H9 (cell line): Measurements from ENCODE around the gene MILR1. TPM values are rescaled to one million over a fixed set of nuclear protein-coding genes. Genes with fewer than 3 reads are reported as not detected.

Experiments
- DNase-seq: peaks from one replicate; pipeline ENCODE4 v3.0.0-alpha.2; 2017
- H2AFZ ChIP-seq: one replicate; pipeline ENCODE4 v1.6.1; 2013; ENCODE audit warnings: mild to moderate bottlenecking, low read length, control low read depth, moderate library complexity
- H2AK5ac ChIP-seq: 2 replicates; pipeline ENCODE4 v1.6.1; 2013; ENCODE audit warnings: low read length, control low read depth, mixed read lengths; ENCODE audit not compliant: insufficient read length
- H2BK120ac ChIP-seq: one replicate; pipeline ENCODE4 v1.6.1; 2013; ENCODE audit warnings: low read depth, mild to moderate bottlenecking, low read length, control low read depth, inconsistent platforms; ENCODE audit not compliant: poor library complexity, severe bottlenecking
- H2BK12ac ChIP-seq: 2 replicates; pipeline ENCODE4 v1.6.1; 2013; ENCODE audit warnings: low read length, control low read depth, mixed read lengths, low read depth; ENCODE audit not compliant: insufficient read length
- H2BK15ac ChIP-seq: 2 replicates; pipeline ENCODE4 v1.6.1; 2013; ENCODE audit warnings: low read depth, low read length, control low read depth
- H2BK20ac ChIP-seq: one replicate; pipeline ENCODE4 v1.6.1; 2013; ENCODE audit warnings: low read depth, mild to moderate bottlenecking, low read length, control low read depth, inconsistent platforms; ENCODE audit not compliant: poor library complexity, severe bottlenecking
- H2BK5ac ChIP-seq: 2 replicates; pipeline ENCODE4 v1.6.1; 2013; ENCODE audit warnings: low read length, control low read depth, mixed read lengths; ENCODE audit not compliant: insufficient read length
- H3K14ac ChIP-seq: 2 replicates; pipeline ENCODE4 v1.6.1; 2013; ENCODE audit warnings: low read length, control low read depth; ENCODE audit not compliant: insufficient read depth
- H3K18ac ChIP-seq: 2 replicates; pipeline ENCODE4 v1.6.1; 2013; ENCODE audit warnings: low read depth, mild to moderate bottlenecking, mixed read lengths, low read length, control low read depth; ENCODE audit not compliant: insufficient read length
- H3K23ac ChIP-seq: 2 replicates; pipeline ENCODE4 v1.6.1; 2013; ENCODE audit warnings: low read length, control low read depth, mixed read lengths, low read depth; ENCODE audit not compliant: insufficient read length
- H3K23me2 ChIP-seq: 2 replicates; pipeline ENCODE4 v1.6.1; 2013; ENCODE audit warnings: low read depth, mild to moderate bottlenecking, mixed read lengths, low read length, control low read depth; ENCODE audit not compliant: insufficient read length, poor library complexity, severe bottlenecking
- H3K27ac ChIP-seq: 2 replicates; pipeline ENCODE4 v1.5.1; 2013; ENCODE audit warnings: low read length, control low read depth, mixed read lengths, low read depth; ENCODE audit not compliant: insufficient read length
- H3K27me3 ChIP-seq: 2 replicates; pipeline ENCODE4 v1.6.1; 2013; ENCODE audit warnings: low read length, control low read depth, inconsistent platforms; ENCODE audit not compliant: insufficient read depth
- H3K4ac ChIP-seq: 2 replicates; pipeline ENCODE4 v1.6.1; 2013; ENCODE audit warnings: low read depth, mild to moderate bottlenecking, control low read depth, inconsistent platforms, low read length, moderate library complexity
- H3K4me1 ChIP-seq: 2 replicates; pipeline ENCODE4 v1.6.1; 2013; ENCODE audit warnings: low read length, control low read depth, inconsistent platforms; ENCODE audit not compliant: insufficient read depth
- H3K4me2 ChIP-seq: 2 replicates; pipeline ENCODE4 v1.6.1; 2013; ENCODE audit warnings: low read length, control low read depth, mixed read lengths; ENCODE audit not compliant: insufficient read length, insufficient read depth
- H3K56ac ChIP-seq: 2 replicates; pipeline ENCODE4 v1.6.1; 2013; ENCODE audit warnings: low read depth, mild to moderate bottlenecking, mixed read lengths, low read length, control low read depth; ENCODE audit not compliant: insufficient read length
- H3K79me1 ChIP-seq: 2 replicates; pipeline ENCODE4 v1.6.1; 2013; ENCODE audit warnings: low read depth, mild to moderate bottlenecking, moderate library complexity, low read length, control low read depth, inconsistent platforms; ENCODE audit not compliant: insufficient read depth, poor library complexity, severe bottlenecking
- H3K79me2 ChIP-seq: 2 replicates; pipeline ENCODE4 v1.6.1; 2013; ENCODE audit warnings: low read length, control low read depth, inconsistent platforms; ENCODE audit not compliant: insufficient read depth
- H3K9ac ChIP-seq: 2 replicates; pipeline ENCODE4 v1.6.1; 2013; ENCODE audit warnings: low read length, control low read depth, mixed read lengths; ENCODE audit not compliant: insufficient read length; ENCODE audit errors: extremely low read depth
- H3K9me3 ChIP-seq: one replicate; pipeline ENCODE4 v1.6.1; 2013; ENCODE audit warnings: low read depth, low read length, inconsistent platforms; ENCODE audit not compliant: control insufficient read depth
- H3T11ph ChIP-seq: one replicate; pipeline ENCODE4 v1.6.1; 2013; ENCODE audit warnings: mild to moderate bottlenecking, low read length, control low read depth, inconsistent platforms
- H4K20me1 ChIP-seq: one replicate; pipeline ENCODE4 v1.6.1; 2013; ENCODE audit not compliant: control insufficient read depth, insufficient read length, insufficient read depth
- H4K5ac ChIP-seq: 2 replicates; pipeline ENCODE4 v1.6.1; 2013; ENCODE audit warnings: low read depth, mild to moderate bottlenecking, mixed read lengths, low read length, control low read depth; ENCODE audit not compliant: insufficient read length
- H4K8ac ChIP-seq: replicated peaks from 2 replicates; pipeline ENCODE4 v1.6.1; 2013; ENCODE audit warnings: low read length, control low read depth, mixed read lengths, low read depth; ENCODE audit not compliant: insufficient read length
- H4K91ac ChIP-seq: 2 replicates; pipeline ENCODE4 v1.6.1; 2013; ENCODE audit warnings: low read depth, mild to moderate bottlenecking, moderate library complexity, mixed read lengths, low read length, control low read depth; ENCODE audit not compliant: insufficient read length
- H3K27ac Mint-ChIP-seq, 3 experiments: 2 replicates in 2 of 3; 3 replicates in 1 of 3; pipeline ENCODE4 v1.8.0; 2020 to 2021; ENCODE audit warnings: mixed read lengths in 3 of 3, mild to moderate bottlenecking in 1 of 3, moderate library complexity in 1 of 3
- H3K27me3 Mint-ChIP-seq: 2 replicates; pipeline ENCODE4 v1.8.0; 2021; ENCODE audit warnings: low read depth, mild to moderate bottlenecking, moderate library complexity, mixed read lengths
- H3K36me3 Mint-ChIP-seq, 3 experiments: 2 replicates in 2 of 3; 3 replicates in 1 of 3; pipeline ENCODE4 v1.8.0; 2020 to 2021; ENCODE audit warnings: low read depth in 3 of 3, mixed read lengths in 3 of 3; ENCODE audit not compliant: insufficient read depth in 1 of 3
- H3K4me1 Mint-ChIP-seq, 2 experiments: 2 replicates each; pipeline ENCODE4 v1.8.0; 2020; ENCODE audit warnings: mixed read lengths in 2 of 2
- H3K4me3 Mint-ChIP-seq, 2 experiments: 2 replicates in 1 of 2; 3 replicates in 1 of 2; pipeline ENCODE4 v1.8.0; 2020 to 2021; ENCODE audit warnings: mild to moderate bottlenecking in 2 of 2, mixed read lengths in 2 of 2, moderate library complexity in 1 of 2
- H3K9me3 Mint-ChIP-seq, 2 experiments: 2 replicates in 1 of 2; 3 replicates in 1 of 2; pipeline ENCODE4 v1.8.0; 2020; ENCODE audit warnings: mild to moderate bottlenecking in 2 of 2, mixed read lengths in 2 of 2, moderate library complexity in 1 of 2
- CTCF ChIP-seq: fragments of 200-600 bp; sonication (generic); conservative IDR thresholded peaks from 3 replicates; pipeline ENCODE4 v1.8.0; 2021; ENCODE audit warnings: antibody characterized with exemption, mild to moderate bottlenecking
- WGBS: extraction: QIAGEN DNeasy Blood & Tissue Kit; methylation state at CpG from one replicate; pipeline ENCODE4 v1.1.7; 2013; ENCODE audit warnings: missing lambda C conversion rate, low lambda C conversion rate, mixed read lengths; ENCODE audit not compliant: insufficient read length; ENCODE audit errors: extremely low coverage; 5-methylcytosine and 5-hydroxymethylcytosine counted together
- total RNA-seq: library from RNA; stranded (reverse); gene quantifications from 2 replicates; pipeline ENCODE4 v1.2.1, GENCODE V29; 2021

The MILR1 gene
- total RNA-seq, 1 experiment from 2014 or later: not detected

GRCh38 chr17:64480951-64481350 is 32.0 kb downstream of the MILR1 start:
- Histone ChIP-seq H2BK120ac (no peak overlapping the region), H3K56ac (no peak overlapping the region), H3K4me1 (no peaks in the 10 kb centered on the region), H3K14ac (no peak overlapping the region), H3K9ac (no peak overlapping the region), H4K91ac (no peak overlapping the region), H2BK5ac (no peak overlapping the region), H4K8ac (no peak overlapping the region), H4K20me1 (no peaks in the 10 kb centered on the region), H3K4me2 (no peak overlapping the region), H3K4ac (no peak overlapping the region), H2BK15ac (no peak overlapping the region), H3K23me2 (no peaks in the 10 kb centered on the region), H3K23ac (no peak overlapping the region), H2AFZ (no peak overlapping the region), H2AK5ac (no peak overlapping the region), H3K9me3 (no peaks in the 10 kb centered on the region), H4K5ac (no peak overlapping the region), H2BK12ac (no peak overlapping the region), H3T11ph (no peak overlapping the region), H3K27me3 (no peaks in the 10 kb centered on the region), H2BK20ac (no peak overlapping the region), H3K79me2 (no peaks in the 10 kb centered on the region), H3K18ac (no peak overlapping the region), H3K79me1 (no peaks in the 10 kb centered on the region), H3K27ac (no peak overlapping the region)
- Mint-ChIP-seq H3K9me3 (no peaks in the 10 kb centered on the region), H3K4me1 (no peaks in the 10 kb centered on the region), H3K27ac (no peak overlapping the region), H3K4me3 (no peak overlapping the region), H3K27me3 (no peaks in the 10 kb centered on the region), H3K36me3 (peaks cover 28 to 72% (median 55%) of the 10 kb centered on the region in 3 experiments; a peak in 6 of 7 replicates)
- WGBS: no CpG with 5 or more reads among the region's 1 CpG
- TF ChIP-seq CTCF: no peak
- DNase-seq: no peak
